ENCODE measurements around the gene DACT3.

The DACT3 gene

GRCh38 chr19:46654621-46655152 lies 6.3 kb downstream of the DACT3 start:
- H3K27ac ChIP-seq, result no peak overlapping the region
- TF ChIP-seq ZFX (IDR thresholded peaks at IDR 0.05; ENCODE audit: borderline replicate concordance), result no peak
- TF ChIP-seq, protein P1, sequence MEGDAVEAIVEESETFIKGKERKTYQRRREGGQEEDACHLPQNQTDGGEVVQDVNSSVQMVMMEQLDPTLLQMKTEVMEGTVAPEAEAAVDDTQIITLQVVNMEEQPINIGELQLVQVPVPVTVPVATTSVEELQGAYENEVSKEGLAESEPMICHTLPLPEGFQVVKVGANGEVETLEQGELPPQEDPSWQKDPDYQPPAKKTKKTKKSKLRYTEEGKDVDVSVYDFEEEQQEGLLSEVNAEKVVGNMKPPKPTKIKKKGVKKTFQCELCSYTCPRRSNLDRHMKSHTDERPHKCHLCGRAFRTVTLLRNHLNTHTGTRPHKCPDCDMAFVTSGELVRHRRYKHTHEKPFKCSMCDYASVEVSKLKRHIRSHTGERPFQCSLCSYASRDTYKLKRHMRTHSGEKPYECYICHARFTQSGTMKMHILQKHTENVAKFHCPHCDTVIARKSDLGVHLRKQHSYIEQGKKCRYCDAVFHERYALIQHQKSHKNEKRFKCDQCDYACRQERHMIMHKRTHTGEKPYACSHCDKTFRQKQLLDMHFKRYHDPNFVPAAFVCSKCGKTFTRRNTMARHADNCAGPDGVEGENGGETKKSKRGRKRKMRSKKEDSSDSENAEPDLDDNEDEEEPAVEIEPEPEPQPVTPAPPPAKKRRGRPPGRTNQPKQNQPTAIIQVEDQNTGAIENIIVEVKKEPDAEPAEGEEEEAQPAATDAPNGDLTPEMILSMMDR (IDR thresholded peaks at IDR 0.05), result no peak

DNA sequence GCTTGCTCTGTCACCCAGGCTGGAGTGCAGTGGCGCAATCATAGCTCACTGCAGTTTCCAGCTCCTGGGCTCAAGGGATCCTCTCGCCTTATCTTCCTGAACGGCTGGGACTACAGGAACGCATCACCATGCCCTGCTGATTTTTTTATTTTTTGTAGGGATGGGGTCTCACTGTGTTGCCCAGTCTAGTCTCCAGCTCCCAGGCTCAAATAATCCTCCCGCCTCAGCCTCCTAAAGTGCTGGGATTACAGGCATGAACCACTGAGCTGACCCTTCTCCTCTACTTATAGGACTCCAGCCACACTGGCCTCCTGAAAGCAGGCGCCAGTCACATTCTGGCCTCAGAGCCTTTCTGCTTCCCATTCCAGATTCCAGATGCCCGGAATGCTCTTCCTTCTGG lies 10.5 kb downstream of the DACT3 start:
- no peak for TF ChIP-seq ZFX (IDR thresholded peaks at IDR 0.05; ENCODE audit: borderline replicate concordance)
- TF ChIP-seq, protein P1 (IDR thresholded peaks at IDR 0.05), result no peak
- no peak overlapping the region for H3K27ac ChIP-seq

DNA sequence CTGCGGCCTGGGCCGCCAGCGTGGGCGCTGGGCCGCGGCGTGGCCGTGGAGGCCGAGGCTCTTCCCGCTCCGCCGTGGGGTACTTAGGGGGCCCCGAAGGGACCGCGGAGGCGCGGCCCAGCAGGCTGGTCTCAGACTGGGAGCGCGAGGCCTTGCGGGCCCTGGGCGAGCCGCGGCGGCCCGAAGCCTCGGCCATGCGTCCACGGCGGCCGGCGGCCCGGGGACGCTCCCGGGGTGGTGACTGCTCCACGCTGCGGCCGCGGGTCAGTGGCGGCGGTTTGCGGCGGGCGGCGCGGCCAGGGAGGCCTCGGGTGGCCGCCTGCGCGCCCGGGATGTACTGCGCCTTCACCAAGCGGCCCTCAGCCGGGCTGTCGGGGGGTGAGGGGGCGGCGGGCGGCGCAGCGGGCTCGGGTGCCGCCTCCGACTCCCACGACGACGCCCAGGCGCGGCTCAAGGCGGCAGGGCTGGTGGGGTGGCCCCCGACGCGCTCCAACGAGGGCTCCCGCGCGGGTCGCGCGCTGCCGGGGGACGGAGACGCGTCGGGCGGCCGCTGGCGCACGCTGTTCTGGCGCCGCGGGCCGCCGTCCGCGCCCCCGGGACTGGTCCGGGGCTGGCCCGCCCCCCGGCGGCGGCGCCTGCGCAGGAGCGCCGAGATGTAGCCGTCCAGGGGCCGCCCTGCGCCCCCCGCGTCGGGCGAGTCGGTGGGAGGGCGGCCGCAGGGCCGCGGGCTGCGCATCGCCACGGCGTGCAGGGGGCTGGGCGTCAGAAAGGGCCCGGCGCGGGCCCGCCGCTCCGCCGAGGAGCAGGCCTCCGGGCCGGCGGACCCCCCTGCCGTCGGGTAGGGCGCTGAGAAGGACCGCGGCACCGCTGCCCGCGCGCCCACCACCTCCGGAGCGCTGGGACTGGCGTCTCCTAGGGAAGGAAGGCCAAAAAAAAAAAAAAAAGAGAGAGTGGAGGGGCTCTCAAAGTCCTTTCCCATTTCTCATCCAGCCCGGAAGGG lies 11.7 kb downstream of the DACT3 start:
- H3K27ac ChIP-seq, result no peak overlapping the region
- no peak for TF ChIP-seq ZFX (IDR thresholded peaks at IDR 0.05; ENCODE audit: borderline replicate concordance)
- TF ChIP-seq, protein P1 (IDR thresholded peaks at IDR 0.05), result no peak

- no peak overlapping the region for H3K27ac ChIP-seq
- TF ChIP-seq, protein P1 (IDR thresholded peaks at IDR 0.05), result no peak
- TF ChIP-seq ZFX (IDR thresholded peaks at IDR 0.05; ENCODE audit: borderline replicate concordance), result no peak
Measured at GRCh38 chr19:46648060-46648960, 12.7 kb downstream of the DACT3 start.

DNA sequence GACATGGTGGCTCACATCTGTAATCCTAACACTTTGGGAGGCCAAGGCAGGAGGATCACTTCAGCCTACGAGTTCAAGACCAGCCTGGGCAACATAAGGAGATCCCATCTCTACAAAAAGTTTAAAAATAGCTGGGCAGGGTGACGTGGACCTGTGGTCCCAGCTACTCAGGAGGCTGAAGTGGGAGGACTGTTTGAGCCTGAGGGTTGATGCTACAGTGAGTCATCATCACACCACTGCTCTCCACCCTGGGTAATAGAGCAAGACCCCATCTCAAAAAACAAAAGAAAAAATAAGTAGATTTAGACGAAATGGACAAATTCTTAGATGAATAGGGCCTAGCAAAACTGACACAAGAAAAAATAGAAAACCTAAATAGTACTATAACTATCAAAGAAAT lies 14.6 kb downstream of the DACT3 start:
- no peak overlapping the region for H3K27ac ChIP-seq
- TF ChIP-seq, protein P1 (IDR thresholded peaks at IDR 0.05), result no peak
- TF ChIP-seq ZFX (IDR thresholded peaks at IDR 0.05; ENCODE audit: borderline replicate concordance), result no peak

- TF ChIP-seq, protein P1 (IDR thresholded peaks at IDR 0.05), result no peak
- no peak for TF ChIP-seq ZFX (IDR thresholded peaks at IDR 0.05; ENCODE audit: borderline replicate concordance)
- H3K27ac ChIP-seq, result no peak overlapping the region
Measured at GRCh38 chr19:46644720-46645119, 16.3 kb downstream of the DACT3 start.
